PC-3 (cell line): ENCODE data around the gene BNIP5. TPM values are rescaled to one million over a fixed set of nuclear protein-coding genes. Genes with fewer than 3 reads are reported as not detected.

Experiments
- ATAC-seq: fragments of 200-7000 bp; cut with Tn5 transposase; 2 replicates; pipeline ENCODE4 v1.9.1; 2020; ENCODE audit warnings: mild to moderate bottlenecking, moderate library complexity
- BruUV-seq: library from RNA; stranded (reverse); fragments of 400-500 nt; replicated peaks from 2 replicates; lab custom pipeline; 2021; lab: Mats Ljungman, UMichigan
- CTCF ChIA-PET: fragments of 300-600 bp; sonication (Branson Sonifier 250); formaldehyde crosslinking; loops from one replicate; lab custom pipeline; 2022; ENCODE audit warnings: antibody characterized with exemption; lab: Charles Lee
- POLR2A ChIA-PET: fragments of 300-600 bp; sonication (Branson Sonifier 250); formaldehyde crosslinking; loops from one replicate; lab custom pipeline; 2022; ENCODE audit warnings: antibody characterized with exemption; ENCODE audit not compliant: unreplicated experiment; lab: Charles Lee
- DNase-seq: peaks from one replicate; pipeline ENCODE4 v3.0.0-alpha.2; 2015
- H2AFZ ChIP-seq: fragments of 300-600 bp; sonication (generic); 2 replicates; pipeline ENCODE4 v1.6.0; 2016; ENCODE audit warnings: antibody characterized with exemption, low read length
- H3F3A ChIP-seq: fragments of 300-600 bp; sonication (generic); one replicate; pipeline ENCODE4 v1.6.0; 2017; ENCODE audit warnings: antibody characterized with exemption, low read length, control low read depth, mild to moderate bottlenecking; ENCODE audit not compliant: unreplicated experiment
- H3K27ac ChIP-seq: fragments of 300-600 bp; sonication (generic); 2 replicates; pipeline ENCODE4 v1.5.1; 2016; ENCODE audit warnings: mild to moderate bottlenecking, low read length
- H3K27me3 ChIP-seq: fragments of 300-600 bp; sonication (generic); 2 replicates; pipeline ENCODE4 v1.6.1; 2016; ENCODE audit warnings: low read length, mixed read lengths
- H3K36me3 ChIP-seq: fragments of 300-600 bp; sonication (generic); 2 replicates; pipeline ENCODE4 v1.6.1; 2016; ENCODE audit warnings: low read depth, mixed run types, low read length, mixed read lengths
- H3K4me1 ChIP-seq: fragments of 300-600 bp; sonication (generic); 2 replicates; pipeline ENCODE4 v1.5.1; 2016; ENCODE audit warnings: low read length; ENCODE audit not compliant: insufficient read depth
- H3K4me2 ChIP-seq: fragments of 300-600 bp; sonication (generic); 2 replicates; pipeline ENCODE4 v1.6.0; 2016; ENCODE audit warnings: low read length
- H3K4me3 ChIP-seq: fragments of 300-600 bp; sonication (generic); 2 replicates; pipeline ENCODE4 v1.5.1; 2016; ENCODE audit warnings: mild to moderate bottlenecking, low read length, mixed read lengths
- H3K79me2 ChIP-seq: fragments of 300-600 bp; sonication (generic); 2 replicates; pipeline ENCODE4 v1.6.1; 2017; ENCODE audit warnings: low read length, mixed read lengths
- H3K9ac ChIP-seq: fragments of 300-600 bp; sonication (generic); 2 replicates; pipeline ENCODE4 v1.6.0; 2016; ENCODE audit warnings: mild to moderate bottlenecking, low read length
- H3K9me2 ChIP-seq: fragments of 300-600 bp; sonication (generic); replicated peaks from 2 replicates; pipeline ENCODE4 v1.6.1; 2016; ENCODE audit warnings: mixed run types, low read length, mixed read lengths
- H3K9me3 ChIP-seq: fragments of 300-600 bp; sonication (generic); 2 replicates; pipeline ENCODE4 v1.6.1; 2016; ENCODE audit warnings: low read length, mixed read lengths
- H4K20me1 ChIP-seq: fragments of 300-600 bp; sonication (generic); 2 replicates; pipeline ENCODE4 v1.6.1; 2016; ENCODE audit warnings: low read length, mixed read lengths
- EZH2 ChIP-seq: fragments of 300-600 bp; sonication (generic); IDR thresholded peaks from one replicate; pipeline ENCODE4 v1.6.1; 2017; ENCODE audit warnings: antibody characterized with exemption, mild to moderate bottlenecking, low read length; ENCODE audit not compliant: unreplicated experiment
- EZH2phosphoT487 ChIP-seq: fragments of 300-600 bp; sonication (generic); IDR thresholded peaks from 2 replicates; pipeline ENCODE4 v1.6.1; 2018; ENCODE audit warnings: mild to moderate bottlenecking, antibody characterized with exemption, low read length, borderline replicate concordance
- intact Hi-C: fragments of 100-400 bp; cut with micrococcal nuclease; formaldehyde crosslinking; loops from 2 replicates; pipeline ENCODE4 v1.9.0; 2023
- total RNA-seq: library from RNA; depleted of rRNA; stranded (reverse); fragments of >200 nt; gene quantifications from 2 replicates; pipeline ENCODE4 v1.2.3, GENCODE V29; 2014
- TF ChIP-seq, protein P1 (sequence below): fragments of 300-600 bp; sonication (generic); conservative IDR thresholded peaks from 2 replicates; pipeline ENCODE4 v1.5.1; 2017; ENCODE audit warnings: antibody characterized with exemption, low read depth, mild to moderate bottlenecking, low read length

The BNIP5 gene
- total RNA-seq, 1 experiment from 2014 or later = not detected

DNA sequence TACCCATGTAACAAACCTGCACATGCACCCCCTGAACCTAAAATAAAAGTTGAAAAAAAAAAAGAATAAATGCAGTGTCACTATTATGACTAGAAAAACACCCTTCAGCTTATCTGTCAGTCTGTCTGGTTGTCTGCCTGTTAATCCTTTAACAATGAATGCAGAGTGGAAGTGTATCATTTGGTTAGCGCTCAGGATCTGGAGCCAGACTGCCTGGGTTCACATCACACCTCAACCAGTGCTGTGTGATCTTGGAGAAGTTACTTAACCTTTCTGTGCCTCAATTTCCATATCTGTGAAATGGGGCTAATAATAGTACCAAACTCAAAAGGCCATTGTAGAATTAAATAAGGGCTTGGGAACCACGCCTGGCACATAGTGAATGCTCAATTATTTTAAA, 34.0 kb upstream of the BNIP5 start:
- BruUV-seq = no TSS peak
- Histone ChIP-seq H3F3A (no peaks in the 10 kb centered on the region), H3K9me3 (no peaks in the 10 kb centered on the region), H2AFZ (no peak overlapping the region), H3K36me3 (no peaks in the 10 kb centered on the region), H3K9me2 (no peaks in the 10 kb centered on the region), H3K27me3 (0 out of 2 replicates have a peak, but pooled peaks cover 4% of the 10 kb centered on the region), H3K79me2 (no peaks in the 10 kb centered on the region), H3K4me2 (no peak overlapping the region), H4K20me1 (no peaks in the 10 kb centered on the region), H3K27ac (no peak overlapping the region), H3K9ac (no peak overlapping the region), H3K4me1 (no peaks in the 10 kb centered on the region), H3K4me3 (no peak overlapping the region)
- ATAC-seq (no peak), DNase-seq (no peak)
- ChIA-PET CTCF (no interaction called here), POLR2A (no interaction called here)
- TF ChIP-seq EZH2phosphoT487 (no peak), EZH2 (no peak)
- TF ChIP-seq, protein P1, sequence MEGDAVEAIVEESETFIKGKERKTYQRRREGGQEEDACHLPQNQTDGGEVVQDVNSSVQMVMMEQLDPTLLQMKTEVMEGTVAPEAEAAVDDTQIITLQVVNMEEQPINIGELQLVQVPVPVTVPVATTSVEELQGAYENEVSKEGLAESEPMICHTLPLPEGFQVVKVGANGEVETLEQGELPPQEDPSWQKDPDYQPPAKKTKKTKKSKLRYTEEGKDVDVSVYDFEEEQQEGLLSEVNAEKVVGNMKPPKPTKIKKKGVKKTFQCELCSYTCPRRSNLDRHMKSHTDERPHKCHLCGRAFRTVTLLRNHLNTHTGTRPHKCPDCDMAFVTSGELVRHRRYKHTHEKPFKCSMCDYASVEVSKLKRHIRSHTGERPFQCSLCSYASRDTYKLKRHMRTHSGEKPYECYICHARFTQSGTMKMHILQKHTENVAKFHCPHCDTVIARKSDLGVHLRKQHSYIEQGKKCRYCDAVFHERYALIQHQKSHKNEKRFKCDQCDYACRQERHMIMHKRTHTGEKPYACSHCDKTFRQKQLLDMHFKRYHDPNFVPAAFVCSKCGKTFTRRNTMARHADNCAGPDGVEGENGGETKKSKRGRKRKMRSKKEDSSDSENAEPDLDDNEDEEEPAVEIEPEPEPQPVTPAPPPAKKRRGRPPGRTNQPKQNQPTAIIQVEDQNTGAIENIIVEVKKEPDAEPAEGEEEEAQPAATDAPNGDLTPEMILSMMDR = no peak
- intact Hi-C loops = no loop called here

DNA sequence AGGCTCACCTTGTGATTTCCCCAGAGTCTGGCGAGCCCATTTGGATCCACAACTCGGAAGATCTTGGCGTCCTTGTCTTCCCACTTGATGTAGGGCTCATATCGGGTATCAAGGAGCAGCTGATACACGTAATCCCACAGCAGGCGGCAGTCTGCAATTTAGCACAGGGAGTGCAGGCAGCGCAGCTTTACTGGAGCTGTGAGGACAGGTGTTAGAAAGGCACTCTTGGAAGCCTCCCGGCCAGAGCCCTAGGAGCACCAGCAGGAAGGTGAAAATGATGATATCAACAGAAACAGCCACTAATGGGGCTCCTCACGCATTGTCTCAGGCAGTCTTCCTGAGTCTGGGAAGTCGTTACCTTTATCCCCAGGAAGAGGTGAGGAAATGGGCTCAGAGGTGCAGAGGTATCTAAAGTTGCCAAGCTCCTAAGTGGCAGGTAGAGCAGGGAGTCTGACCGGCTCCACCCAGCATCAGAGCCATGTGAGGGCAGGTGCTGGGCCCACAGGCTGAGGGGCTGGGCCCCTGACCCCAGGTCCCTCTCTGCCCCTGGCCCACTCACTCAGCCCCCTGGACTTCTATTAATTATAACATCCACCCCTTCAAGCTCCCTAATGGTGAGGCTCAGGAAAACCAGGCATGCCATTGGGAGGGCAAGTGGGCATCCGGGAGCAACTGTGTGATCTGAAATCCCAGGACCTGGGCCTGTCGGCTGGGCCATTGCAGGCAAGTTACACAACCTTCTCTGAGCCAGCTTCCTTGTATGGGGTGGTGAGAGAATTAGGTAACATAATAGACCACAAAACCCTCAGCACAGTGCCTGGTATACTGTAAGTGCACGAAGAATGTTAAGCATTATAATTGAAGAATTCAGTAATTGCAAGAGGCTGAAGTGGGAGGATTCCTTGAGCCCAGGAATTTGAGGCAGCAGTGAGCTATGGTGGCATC, 32.5 kb upstream of the BNIP5 start:
- Histone ChIP-seq H3K4me3 (no peak overlapping the region), H3K36me3 (no peaks in the 10 kb centered on the region), H4K20me1 (no peaks in the 10 kb centered on the region), H3K4me1 (no peaks in the 10 kb centered on the region), H3K79me2 (no peaks in the 10 kb centered on the region), H3F3A (no peaks in the 10 kb centered on the region), H3K9ac (no peak overlapping the region), H3K9me3 (no peaks in the 10 kb centered on the region), H3K4me2 (no peak overlapping the region), H2AFZ (no peak overlapping the region), H3K9me2 (no peaks in the 10 kb centered on the region), H3K27me3 (0 out of 2 replicates have a peak, but pooled peaks cover 4% of the 10 kb centered on the region), H3K27ac (no peak overlapping the region)
- ChIA-PET POLR2A (no interaction called here), CTCF (no interaction called here)
- DNase-seq = no peak
- no peak for ATAC-seq
- no TSS peak for BruUV-seq
- no peak for TF ChIP-seq EZH2phosphoT487
- TF ChIP-seq, protein P1 = no peak
- no peak for TF ChIP-seq EZH2
- intact Hi-C loops = no loop called here

DNA sequence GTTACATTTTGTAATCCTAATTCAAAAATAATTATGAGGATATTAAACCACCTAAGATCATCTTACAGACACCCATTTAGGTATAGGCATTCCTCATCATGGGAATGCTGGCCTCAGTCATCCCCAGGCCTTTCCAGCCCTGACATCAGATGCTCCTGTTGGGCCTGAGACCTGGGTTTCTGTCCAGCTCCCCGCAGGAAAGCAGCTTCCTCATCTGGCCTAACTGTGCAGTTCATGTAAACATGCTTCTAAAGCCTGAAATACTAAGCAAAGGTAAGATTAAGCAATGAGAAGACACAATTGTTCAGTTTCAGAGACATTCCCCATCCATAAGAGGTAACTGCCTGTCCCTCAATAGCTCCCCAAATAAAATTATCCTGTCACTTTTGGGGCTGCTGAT, 31.7 kb upstream of the BNIP5 start:
- Histone ChIP-seq H4K20me1 (no peaks in the 10 kb centered on the region), H3K4me3 (no peak overlapping the region), H2AFZ (no peak overlapping the region), H3K4me2 (no peak overlapping the region), H3K9me3 (no peaks in the 10 kb centered on the region), H3K27ac (no peak overlapping the region), H3K79me2 (no peaks in the 10 kb centered on the region), H3K9me2 (no peaks in the 10 kb centered on the region), H3K4me1 (no peaks in the 10 kb centered on the region), H3K9ac (no peak overlapping the region), H3K27me3 (no peaks in the 10 kb centered on the region), H3F3A (no peaks in the 10 kb centered on the region), H3K36me3 (no peaks in the 10 kb centered on the region)
- intact Hi-C loops = no loop called here
- TF ChIP-seq EZH2phosphoT487 = no peak
- TF ChIP-seq EZH2 = no peak
- TF ChIP-seq, protein P1 = no peak
- ATAC-seq = no peak
- no TSS peak for BruUV-seq
- POLR2A ChIA-PET = no interaction called here
- no peak for DNase-seq
- CTCF ChIA-PET = no interaction called here
